ENCODE data around the gene CWC27.

DNA sequence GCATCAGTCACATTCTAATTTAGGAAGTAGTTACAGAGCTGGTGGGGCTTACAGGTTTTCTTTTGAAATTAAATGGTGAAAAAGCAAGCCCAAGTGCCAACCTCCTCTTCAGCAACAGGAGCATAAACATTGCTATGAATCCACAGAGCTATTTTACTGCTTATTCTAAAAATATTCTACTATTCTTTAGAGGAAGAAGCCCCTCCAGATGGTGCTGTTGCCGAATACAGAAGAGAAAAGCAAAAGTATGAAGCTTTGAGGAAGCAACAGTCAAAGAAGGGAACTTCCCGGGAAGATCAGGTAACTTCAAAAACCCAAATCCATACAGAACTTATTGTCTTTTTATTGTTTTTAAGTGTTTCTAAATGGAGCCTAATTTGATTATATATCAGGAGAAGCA is 202.8 kb downstream of the CWC27 start:
- TF ChIP-seq, protein P1, sequence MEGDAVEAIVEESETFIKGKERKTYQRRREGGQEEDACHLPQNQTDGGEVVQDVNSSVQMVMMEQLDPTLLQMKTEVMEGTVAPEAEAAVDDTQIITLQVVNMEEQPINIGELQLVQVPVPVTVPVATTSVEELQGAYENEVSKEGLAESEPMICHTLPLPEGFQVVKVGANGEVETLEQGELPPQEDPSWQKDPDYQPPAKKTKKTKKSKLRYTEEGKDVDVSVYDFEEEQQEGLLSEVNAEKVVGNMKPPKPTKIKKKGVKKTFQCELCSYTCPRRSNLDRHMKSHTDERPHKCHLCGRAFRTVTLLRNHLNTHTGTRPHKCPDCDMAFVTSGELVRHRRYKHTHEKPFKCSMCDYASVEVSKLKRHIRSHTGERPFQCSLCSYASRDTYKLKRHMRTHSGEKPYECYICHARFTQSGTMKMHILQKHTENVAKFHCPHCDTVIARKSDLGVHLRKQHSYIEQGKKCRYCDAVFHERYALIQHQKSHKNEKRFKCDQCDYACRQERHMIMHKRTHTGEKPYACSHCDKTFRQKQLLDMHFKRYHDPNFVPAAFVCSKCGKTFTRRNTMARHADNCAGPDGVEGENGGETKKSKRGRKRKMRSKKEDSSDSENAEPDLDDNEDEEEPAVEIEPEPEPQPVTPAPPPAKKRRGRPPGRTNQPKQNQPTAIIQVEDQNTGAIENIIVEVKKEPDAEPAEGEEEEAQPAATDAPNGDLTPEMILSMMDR (IDR thresholded peaks at IDR 0.05): no peak
- no peak for TF ChIP-seq POLR2A (IDR thresholded peaks at IDR 0.05)
